Endothelial cell of umbilical vein (primary cell): Measurements from ENCODE around the gene UTS2R. TPM values are rescaled to one million over a fixed set of nuclear protein-coding genes. Genes with fewer than 3 reads are reported as not detected.

Source experiments
- BruUV-seq: library from RNA; stranded (reverse); fragments of 400-500 nt; replicated peaks from 2 replicates; lab custom pipeline; 2021; lab: Mats Ljungman, UMichigan
- CTCF ChIA-PET: fragments of 300-600, 350-600 bp; sonication (Branson Sonifier 250); formaldehyde crosslinking; loops from one replicate; lab custom pipeline; 2021; ENCODE audit warnings: antibody characterized with exemption, inconsistent platforms; lab: Charles Lee
- POLR2A ChIA-PET: fragments of 300-600, 350-600 bp; sonication (Branson Sonifier 250); formaldehyde crosslinking; loops from one replicate; lab custom pipeline; 2021; ENCODE audit warnings: antibody characterized with exemption, inconsistent platforms; lab: Charles Lee
- DNase-seq: peaks from one replicate; pipeline ENCODE4 v3.0.0-alpha.2; 2011; ENCODE audit warnings: low read depth, low spot score
- FAIRE-seq: peaks from 2 replicates; lab custom pipeline; 2011; peaks lifted over from hg19 to GRCh38; lab: Jason Lieb, UNC
- H2AFZ ChIP-seq: 2 replicates; pipeline ENCODE4 v1.6.0; 2012; ENCODE audit warnings: low read depth, low read length, control low read depth, inconsistent platforms
- H3K27ac ChIP-seq: 2 replicates; pipeline ENCODE4 v1.5.1; 2011; ENCODE audit warnings: low read depth, mild to moderate bottlenecking, control low read depth, low read length, moderate library complexity; ENCODE audit not compliant: insufficient read depth
- H3K27me3 ChIP-seq, 2 experiments: 2 replicates each; pipeline versions ENCODE4 v1.6.0 to v1.6.1; 2011; ENCODE audit warnings: low read length in 2 of 2, mixed read lengths in 1 of 2; ENCODE audit not compliant: control insufficient read depth in 2 of 2, insufficient read depth in 2 of 2
- H3K36me3 ChIP-seq, 2 experiments: 2 replicates in 1 of 2; 3 replicates in 1 of 2; pipeline ENCODE4 v1.5.1; 2011; ENCODE audit warnings: low read length in 2 of 2, mild to moderate bottlenecking in 1 of 2, moderate library complexity in 1 of 2; ENCODE audit not compliant: control insufficient read depth in 2 of 2, insufficient read depth in 2 of 2; ENCODE audit errors: extremely low read depth in 1 of 2
- H3K4me1 ChIP-seq: 3 replicates; pipeline ENCODE4 v1.5.1; 2011; ENCODE audit warnings: mild to moderate bottlenecking, low read length; ENCODE audit not compliant: control insufficient read depth, insufficient read depth; ENCODE audit errors: extremely low read depth
- H3K4me2 ChIP-seq: 2 replicates; pipeline ENCODE4 v1.6.1; 2011; ENCODE audit warnings: low read length, control low read depth, mixed read lengths; ENCODE audit not compliant: insufficient read depth
- H3K4me3 ChIP-seq, 3 experiments: fragments of 200-600 bp in 1 of 3; sonication (generic), shearing (Covaris generic) in 1 of 3; replicated peaks in 1 of 3; 2 replicates each; pipeline ENCODE4 v1.5.1; 2011 to 2016; ENCODE audit warnings: control low read depth in 3 of 3, low read length in 3 of 3, mild to moderate bottlenecking in 2 of 3, inconsistent platforms in 1 of 3, low read depth in 1 of 3, moderate library complexity in 1 of 3; ENCODE audit not compliant: insufficient read depth in 1 of 3
- H3K79me2 ChIP-seq: 2 replicates; pipeline ENCODE4 v1.6.0; 2012; ENCODE audit warnings: low read length, inconsistent platforms; ENCODE audit not compliant: control insufficient read depth, insufficient read depth
- H3K9ac ChIP-seq: replicated peaks from 2 replicates; pipeline ENCODE3; 2011; ENCODE audit warnings: low read length, control low read depth; ENCODE audit not compliant: insufficient read depth; ENCODE audit errors: extremely low read depth
- H3K9me1 ChIP-seq: replicated peaks from 3 replicates; pipeline ENCODE4 v1.6.0; 2011; ENCODE audit warnings: mild to moderate bottlenecking, low read length; ENCODE audit not compliant: control insufficient read depth, insufficient read depth; ENCODE audit errors: extremely low read depth
- H3K9me3 ChIP-seq: replicated peaks from 2 replicates; pipeline ENCODE4 v1.5.1; 2012; ENCODE audit warnings: low read length, inconsistent platforms; ENCODE audit not compliant: control insufficient read depth, insufficient read depth
- H4K20me1 ChIP-seq: replicated peaks from 2 replicates; pipeline ENCODE3; 2011; ENCODE audit warnings: mild to moderate bottlenecking, low read length; ENCODE audit not compliant: control insufficient read depth, insufficient read depth; ENCODE audit errors: extremely low read depth
- EZH2 ChIP-seq: IDR thresholded peaks from 2 replicates; pipeline ENCODE4 v1.6.1; 2012; ENCODE audit warnings: borderline replicate concordance, low read depth, mild to moderate bottlenecking, moderate library complexity, low read length, inconsistent platforms; ENCODE audit not compliant: severe bottlenecking
- FOS ChIP-seq: IDR thresholded peaks from 2 replicates; pipeline ENCODE4 v1.6.1; 2011; ENCODE audit warnings: mild to moderate bottlenecking, low read length, moderate library complexity, borderline replicate concordance; ENCODE audit not compliant: insufficient read depth
- GATA2 ChIP-seq: IDR thresholded peaks from 2 replicates; pipeline ENCODE4 v1.7.0; 2011; ENCODE audit warnings: low read depth, mild to moderate bottlenecking, moderate library complexity, mixed read lengths, low read length; ENCODE audit not compliant: insufficient read length, insufficient read depth
- JUN ChIP-seq: IDR thresholded peaks from 2 replicates; pipeline ENCODE4 v1.6.1; 2011; ENCODE audit warnings: borderline replicate concordance, low read depth; ENCODE audit not compliant: insufficient read length, insufficient read depth
- MAX ChIP-seq: IDR thresholded peaks from 2 replicates; pipeline ENCODE4 v1.6.1; 2011; ENCODE audit not compliant: insufficient read depth, insufficient read length
- MYC ChIP-seq: IDR thresholded peaks from one replicate; pipeline ENCODE4 v1.6.1; 2011; ENCODE audit warnings: mild to moderate bottlenecking, low read depth, low read length
- POLR2A ChIP-seq: IDR thresholded peaks from 2 replicates; pipeline ENCODE4 v1.6.1; 2012; ENCODE audit warnings: low read depth, mild to moderate bottlenecking, control low read depth, low read length
- POLR2AphosphoS5 ChIP-seq: IDR thresholded peaks from 2 replicates; pipeline ENCODE4 v1.6.1; 2012; ENCODE audit warnings: low read depth, mild to moderate bottlenecking, control low read depth, low read length, moderate library complexity; ENCODE audit not compliant: insufficient read depth
- dilution Hi-C: fragments of 300-500 bp; cut with MboI; formaldehyde crosslinking; loops from one replicate; pipeline ENCODE4 v1.15.0; 2019; ENCODE audit warnings: low sequenced_read_pairs; ENCODE audit not compliant: extremely low pct_ligation_motif_present
- intact Hi-C: fragments of 100-400 bp; cut with micrococcal nuclease; formaldehyde crosslinking; loops from one replicate; pipeline ENCODE4 v1.10.0; 2022
- polyA plus RNA-seq, 4 experiments: library from polyadenylated mRNA; depleted of rRNA in 3 of 4; stranded (reverse) in 3 of 4; unstranded in 1 of 4; fragments of >200 nt; gene quantifications; 2 replicates each; pipeline versions ENCODE4 v1.2.1 to v1.2.3, GENCODE V29; 2011 to 2012; ENCODE audit warnings: missing spikeins in 1 of 4
- total RNA-seq: library from RNA; stranded (reverse); gene quantifications from 2 replicates; pipeline ENCODE4 v1.2.3, GENCODE V29; 2021
- TF ChIP-seq, protein P1 (sequence below), 2 donors: IDR thresholded peaks; 1 replicate in 1 of 2; 2 replicates in 1 of 2; pipeline ENCODE4 v1.5.1; 2011; ENCODE audit warnings: low read length in 2 of 2, mild to moderate bottlenecking in 2 of 2, moderate library complexity in 2 of 2, control low read depth in 1 of 2, inconsistent platforms in 1 of 2, low read depth in 1 of 2; ENCODE audit not compliant: insufficient read depth in 1 of 2; ENCODE audit errors: extremely low read depth in 1 of 2

Gene UTS2R
- total and polyA plus RNA-seq, 2 donors (not counting 3 experiments of a cell fraction or from before 2014, with no cell fraction given) = not detected

DNA sequence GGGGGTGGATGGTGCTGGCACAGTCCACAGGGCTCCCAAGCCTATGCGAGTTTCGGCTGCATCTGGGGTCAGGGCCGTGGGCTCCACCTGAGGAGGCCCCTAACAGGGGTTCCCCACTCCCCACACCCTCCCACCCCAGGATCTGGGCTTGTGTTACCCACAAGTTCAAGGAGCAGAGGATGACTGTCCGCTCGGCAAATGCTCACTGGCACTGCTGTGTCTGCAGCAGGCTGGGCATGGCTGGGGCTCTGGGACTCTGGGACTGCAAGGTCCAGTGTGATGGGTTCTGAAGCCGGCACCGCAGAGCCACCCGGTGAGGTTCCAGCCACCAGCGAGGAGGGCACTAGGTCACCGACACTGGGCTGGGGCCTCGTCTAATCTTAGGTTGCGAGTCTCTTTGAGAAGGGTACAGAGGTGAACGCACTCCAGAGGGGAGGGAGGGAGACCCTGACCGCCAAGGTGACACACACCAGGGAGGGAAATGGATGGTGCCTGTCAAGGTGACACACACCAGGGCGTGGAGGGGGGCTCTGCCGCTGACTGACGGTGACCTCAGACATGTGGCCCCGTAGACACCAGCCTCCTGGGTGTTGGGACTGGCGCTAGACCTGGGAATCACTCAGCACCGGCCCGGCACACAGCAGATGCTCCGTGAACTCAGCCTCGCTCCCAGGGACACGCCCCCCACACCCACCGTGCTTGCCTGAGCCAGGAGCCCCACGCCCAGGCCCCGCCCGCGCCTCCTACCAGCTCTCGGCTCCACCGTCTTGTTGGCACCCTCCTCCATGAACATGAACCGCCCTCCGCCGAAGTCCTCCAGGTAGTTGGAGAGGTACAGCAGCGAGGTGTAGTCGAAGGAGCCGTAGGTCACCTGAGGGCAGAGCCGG lies 26.1 kb downstream of the UTS2R start:
- Histone ChIP-seq H3K9me1 (no peaks in the 10 kb centered on the region), H3K4me3 (no peak overlapping the region), H3K9ac (no peak overlapping the region), H3K4me1 (no peaks in the 10 kb centered on the region), H3K36me3 (no peaks in the 10 kb centered on the region), H3K27me3 (no peaks in the 10 kb centered on the region), H3K79me2 (no peaks in the 10 kb centered on the region), H3K27ac (no peak overlapping the region), H3K9me3 (no peaks in the 10 kb centered on the region), H2AFZ (no peak overlapping the region), H3K4me2 (no peak overlapping the region), H4K20me1 (no peaks in the 10 kb centered on the region)
- no peak for TF ChIP-seq EZH2
- TF ChIP-seq, protein P1, sequence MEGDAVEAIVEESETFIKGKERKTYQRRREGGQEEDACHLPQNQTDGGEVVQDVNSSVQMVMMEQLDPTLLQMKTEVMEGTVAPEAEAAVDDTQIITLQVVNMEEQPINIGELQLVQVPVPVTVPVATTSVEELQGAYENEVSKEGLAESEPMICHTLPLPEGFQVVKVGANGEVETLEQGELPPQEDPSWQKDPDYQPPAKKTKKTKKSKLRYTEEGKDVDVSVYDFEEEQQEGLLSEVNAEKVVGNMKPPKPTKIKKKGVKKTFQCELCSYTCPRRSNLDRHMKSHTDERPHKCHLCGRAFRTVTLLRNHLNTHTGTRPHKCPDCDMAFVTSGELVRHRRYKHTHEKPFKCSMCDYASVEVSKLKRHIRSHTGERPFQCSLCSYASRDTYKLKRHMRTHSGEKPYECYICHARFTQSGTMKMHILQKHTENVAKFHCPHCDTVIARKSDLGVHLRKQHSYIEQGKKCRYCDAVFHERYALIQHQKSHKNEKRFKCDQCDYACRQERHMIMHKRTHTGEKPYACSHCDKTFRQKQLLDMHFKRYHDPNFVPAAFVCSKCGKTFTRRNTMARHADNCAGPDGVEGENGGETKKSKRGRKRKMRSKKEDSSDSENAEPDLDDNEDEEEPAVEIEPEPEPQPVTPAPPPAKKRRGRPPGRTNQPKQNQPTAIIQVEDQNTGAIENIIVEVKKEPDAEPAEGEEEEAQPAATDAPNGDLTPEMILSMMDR (IDR thresholded peaks at IDR 0.05; ENCODE audit: extremely low read depth in 1 of 2, insufficient read depth in 1 of 2, low read depth in 1 of 2, low read length in 2 of 2) = no peak
- TF ChIP-seq MYC = no peak
- TF ChIP-seq JUN = no peak
- no peak for TF ChIP-seq MAX
- no peak for TF ChIP-seq POLR2AphosphoS5
- TF ChIP-seq GATA2 = no peak
- no peak for TF ChIP-seq FOS
- no peak for TF ChIP-seq POLR2A
- DNase-seq = no peak
- dilution Hi-C loops (no loop called here), intact Hi-C loops (no loop called here)
- CTCF ChIA-PET = interaction anchor here (1.0 kb wide), 1 partner anchor 27 kb away, joined by 3 read pairs; no protein-coding TSS in a partner anchor
- POLR2A ChIA-PET = no interaction called here
- no TSS peak for BruUV-seq
- FAIRE-seq = no peak
